ENCODE data around the gene OSBPL3. TPM values are rescaled to one million over a fixed set of nuclear protein-coding genes. Genes with fewer than 3 reads are reported as not detected.
"Not testable (repeated sequence)": the region's sequence is repeated elsewhere in the genome, so short reads cannot be mapped to it uniquely, and the experiment has no call there.

The OSBPL3 gene
- total RNA-seq, 1 experiment from 2014 or later = 36.8 TPM

- ChIA-PET POLR2A (interaction anchor here (0.5 kb wide), 1 partner anchor 33 kb away, joined by 3 read pairs; no protein-coding TSS in a partner anchor), RAD21 (ENCODE audit: low non-redundant PET in 1 of 2, low total read pairs in 2 of 2, uncharacterized antibody in 2 of 2, unreplicated experiment in 2 of 2) (no interaction called here)
- no peak for DNase-seq (ENCODE audit: low read depth, low spot score)
Observed at GRCh38 chr7:24795407-24795767, 184.6 kb downstream of the OSBPL3 start.

GRCh38 chr7:24794751-24795406, 185.1 kb downstream of the OSBPL3 start:
- H3K9ac ChIP-seq (ENCODE audit: low read length); BruUV-seq (replicated peaks); DNase-seq (ENCODE audit: low read depth, low spot score); H3K27ac ChIP-seq (ENCODE audit: low read depth, low read length); H3K36me3 ChIP-seq (ENCODE audit: control insufficient read depth in 1 of 2, insufficient read depth in 2 of 2, low read length in 2 of 2); RAD21 ChIA-PET (ENCODE audit: low non-redundant PET in 1 of 2, low total read pairs in 2 of 2, uncharacterized antibody in 2 of 2, unreplicated experiment in 2 of 2); intact Hi-C loops (cut with micrococcal nuclease); H3K9me3 ChIP-seq (ENCODE audit: control insufficient read depth in 1 of 2, insufficient read depth in 1 of 2, low read depth in 1 of 2, low read length in 2 of 2); H3K9me2 ChIP-seq (ENCODE audit: insufficient read depth); H3K27me3 ChIP-seq (ENCODE audit: insufficient read depth, low read length); ATAC-seq; H3K79me2 ChIP-seq (ENCODE audit: insufficient read depth, low read length); H3K4me2 ChIP-seq (ENCODE audit: low read length); H4K20me1 ChIP-seq (ENCODE audit: insufficient read depth); POLR2A ChIA-PET; H3K4me1 ChIP-seq (ENCODE audit: control insufficient read depth in 1 of 2, insufficient read depth in 2 of 2, low read length in 2 of 2); H2AFZ ChIP-seq (ENCODE audit: low read depth, low read length, poor library complexity, severe bottlenecking); H3K4me3 ChIP-seq (replicated peaks in 1 of 2; ENCODE audit: low read depth in 1 of 2, low read length in 2 of 2): not testable (repeated sequence)
- CTCF ChIA-PET = interaction anchor here (1.2 kb wide), 1 partner anchor 17 kb away, joined by 3 read pairs; no protein-coding TSS in a partner anchor

More at GRCh38 chr7:24795407-24795767, 184.6 kb downstream of the OSBPL3 start:
- Histone ChIP-seq H3K36me3 (ENCODE audit: control insufficient read depth in 1 of 2, insufficient read depth in 2 of 2, low read length in 2 of 2) (no peaks in the 10 kb centered on the region), H3K4me3 (replicated peaks in 1 of 2; ENCODE audit: low read depth in 1 of 2, low read length in 2 of 2) (no peak overlapping the region), H3K27ac (ENCODE audit: low read depth, low read length) (no peak overlapping the region), H3K9ac (ENCODE audit: low read length) (no peak overlapping the region), H3K79me2 (ENCODE audit: insufficient read depth, low read length) (no peaks in the 10 kb centered on the region), H4K20me1 (ENCODE audit: insufficient read depth) (no peaks in the 10 kb centered on the region), H3K4me2 (ENCODE audit: low read length) (no peak overlapping the region), H3K9me2 (ENCODE audit: insufficient read depth) (no peaks in the 10 kb centered on the region), H3K4me1 (ENCODE audit: control insufficient read depth in 1 of 2, insufficient read depth in 2 of 2, low read length in 2 of 2) (no peaks in the 10 kb centered on the region), H2AFZ (ENCODE audit: low read depth, low read length, poor library complexity, severe bottlenecking) (no peak overlapping the region), H3K27me3 (ENCODE audit: insufficient read depth, low read length) (no peaks in the 10 kb centered on the region), H3K9me3 (ENCODE audit: control insufficient read depth in 1 of 2, insufficient read depth in 1 of 2, low read depth in 1 of 2, low read length in 2 of 2) (no peaks in the 10 kb centered on the region)
- BruUV-seq (replicated peaks) = no TSS peak
- ATAC-seq = no peak
- CTCF ChIA-PET = no interaction called here
- TF ChIP-seq SP1 (IDR thresholded peaks at IDR 0.05; ENCODE audit: low read depth) (no peak), ZNF274 (IDR thresholded peaks at IDR 0.05; ENCODE audit: low read depth, low read length) (no peak), REST (IDR thresholded peaks at IDR 0.05; ENCODE audit: low read depth) (no peak), JUND (IDR thresholded peaks at IDR 0.05) (no peak), POLR2AphosphoS5 (IDR thresholded peaks at IDR 0.05; ENCODE audit: low read depth, low read length) (no peak), EGR1 (IDR thresholded peaks at IDR 0.05; ENCODE audit: low read depth) (no peak), POLR2A (IDR thresholded peaks at IDR 0.05; ENCODE audit: borderline replicate concordance, extremely low read depth, insufficient read depth, insufficient read length) (no peak), TCF7L2 (IDR thresholded peaks at IDR 0.05; ENCODE audit: borderline replicate concordance, extremely low read depth, insufficient read depth, insufficient read length) (no peak)
- intact Hi-C loops (cut with micrococcal nuclease) = no loop called here

Data from HCT116 (cell line).